Chondrocyte (in vitro differentiated cells): ENCODE measurements around the gene LAMA5. TPM values are rescaled to one million over a fixed set of nuclear protein-coding genes. Genes with fewer than 3 reads are reported as not detected.

Experiments used
- DNase-seq: peaks from one replicate; pipeline ENCODE4 v3.0.0; 2021; ENCODE audit warnings: mixed read lengths, low spot score
- H3K27ac Mint-ChIP-seq: one replicate; pipeline ENCODE4 v1.8.0; 2021; ENCODE audit warnings: mild to moderate bottlenecking, moderate library complexity, mixed read lengths; ENCODE audit not compliant: unreplicated experiment
- H3K27me3 Mint-ChIP-seq: 2 replicates; pipeline ENCODE4 v1.8.0; 2021; ENCODE audit warnings: low read depth, mixed read lengths
- H3K36me3 Mint-ChIP-seq: 2 replicates; pipeline ENCODE4 v1.8.0; 2021; ENCODE audit warnings: low read depth, mixed read lengths
- H3K4me1 Mint-ChIP-seq: 2 replicates; pipeline ENCODE4 v1.8.0; 2021; ENCODE audit warnings: low read depth, mild to moderate bottlenecking, mixed read lengths
- H3K4me3 Mint-ChIP-seq: one replicate; pipeline ENCODE4 v1.8.0; 2021; ENCODE audit warnings: mild to moderate bottlenecking, moderate library complexity, mixed read lengths; ENCODE audit not compliant: unreplicated experiment
- H3K9me3 Mint-ChIP-seq: 2 replicates; pipeline ENCODE4 v1.8.0; 2021; ENCODE audit warnings: low read depth, mixed read lengths
- total RNA-seq: library from RNA; stranded (reverse); gene quantifications from 3 replicates; pipeline ENCODE4 v1.2.1, GENCODE V29; 2021
- TF ChIP-seq, protein P1 (sequence below): fragments of 200-600 bp; sonication (generic); IDR thresholded peaks from 2 replicates; pipeline ENCODE4 v1.5.0; 2021; ENCODE audit warnings: antibody characterized with exemption, mild to moderate bottlenecking, moderate library complexity

The LAMA5 gene
- total RNA-seq, 1 donor from 2014 or later: 368 TPM

DNA sequence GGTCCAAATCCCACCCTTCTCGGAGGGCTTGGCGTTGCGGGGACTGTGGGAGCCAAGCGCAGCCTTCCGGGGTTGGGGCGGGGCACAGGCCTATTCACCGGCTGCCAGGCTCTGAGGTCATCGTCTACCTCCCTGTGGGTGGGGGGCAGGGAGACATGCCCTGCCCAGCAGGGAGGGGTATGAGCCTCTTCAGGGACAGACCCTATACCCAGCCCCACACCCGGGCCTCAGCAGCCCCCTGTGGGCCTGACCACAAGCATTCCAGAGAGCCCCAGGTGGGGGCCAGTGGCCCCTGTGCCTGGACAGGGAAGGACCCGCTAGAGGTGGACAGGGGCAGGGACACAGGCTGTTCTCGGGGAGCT, 11.6 kb downstream of the LAMA5 start:
- H3K27me3 Mint-ChIP-seq: no peaks in the 10 kb centered on the region
- TF ChIP-seq, protein P1, sequence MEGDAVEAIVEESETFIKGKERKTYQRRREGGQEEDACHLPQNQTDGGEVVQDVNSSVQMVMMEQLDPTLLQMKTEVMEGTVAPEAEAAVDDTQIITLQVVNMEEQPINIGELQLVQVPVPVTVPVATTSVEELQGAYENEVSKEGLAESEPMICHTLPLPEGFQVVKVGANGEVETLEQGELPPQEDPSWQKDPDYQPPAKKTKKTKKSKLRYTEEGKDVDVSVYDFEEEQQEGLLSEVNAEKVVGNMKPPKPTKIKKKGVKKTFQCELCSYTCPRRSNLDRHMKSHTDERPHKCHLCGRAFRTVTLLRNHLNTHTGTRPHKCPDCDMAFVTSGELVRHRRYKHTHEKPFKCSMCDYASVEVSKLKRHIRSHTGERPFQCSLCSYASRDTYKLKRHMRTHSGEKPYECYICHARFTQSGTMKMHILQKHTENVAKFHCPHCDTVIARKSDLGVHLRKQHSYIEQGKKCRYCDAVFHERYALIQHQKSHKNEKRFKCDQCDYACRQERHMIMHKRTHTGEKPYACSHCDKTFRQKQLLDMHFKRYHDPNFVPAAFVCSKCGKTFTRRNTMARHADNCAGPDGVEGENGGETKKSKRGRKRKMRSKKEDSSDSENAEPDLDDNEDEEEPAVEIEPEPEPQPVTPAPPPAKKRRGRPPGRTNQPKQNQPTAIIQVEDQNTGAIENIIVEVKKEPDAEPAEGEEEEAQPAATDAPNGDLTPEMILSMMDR: no peak
- peak overlapping the region; percentile 92 for H3K27ac Mint-ChIP-seq
- no peak for DNase-seq
- H3K9me3 Mint-ChIP-seq: no peaks in the 10 kb centered on the region
- H3K4me3 Mint-ChIP-seq: no peak overlapping the region
- peaks cover 54% of the 10 kb centered on the region for H3K4me1 Mint-ChIP-seq
- no peaks in the 10 kb centered on the region for H3K36me3 Mint-ChIP-seq

- no peak for DNase-seq
- H3K27me3 Mint-ChIP-seq: no peaks in the 10 kb centered on the region
These were observed 12.2 kb downstream of the LAMA5 start for GRCh38 chr20:62354811-62355341.

GRCh38 chr20:62354031-62354808, 12.9 kb downstream of the LAMA5 start:
- H3K27ac Mint-ChIP-seq: no peak overlapping the region
- peaks cover 53% of the 10 kb centered on the region for H3K4me1 Mint-ChIP-seq
- peaks cover 4% of the 10 kb centered on the region for H3K36me3 Mint-ChIP-seq
- no peak overlapping the region for H3K4me3 Mint-ChIP-seq
- no peaks in the 10 kb centered on the region for H3K27me3 Mint-ChIP-seq
- no peak for DNase-seq
- TF ChIP-seq, protein P1: no peak
- H3K9me3 Mint-ChIP-seq: no peaks in the 10 kb centered on the region

More at GRCh38 chr20:62354811-62355341, 12.2 kb downstream of the LAMA5 start:
- H3K36me3 Mint-ChIP-seq: peaks cover 1% of the 10 kb centered on the region
- H3K27ac Mint-ChIP-seq: no peak overlapping the region
- TF ChIP-seq, protein P1: no peak
- no peak overlapping the region for H3K4me3 Mint-ChIP-seq
- H3K4me1 Mint-ChIP-seq: peaks cover 57% of the 10 kb centered on the region
- no peaks in the 10 kb centered on the region for H3K9me3 Mint-ChIP-seq

- H3K9me3 Mint-ChIP-seq: peaks cover 3% of the 10 kb centered on the region
- H3K4me1 Mint-ChIP-seq: peaks cover 46% of the 10 kb centered on the region
- no peak for DNase-seq
- TF ChIP-seq, protein P1: no peak
- peaks cover 8% of the 10 kb centered on the region for H3K36me3 Mint-ChIP-seq
- no peak overlapping the region for H3K4me3 Mint-ChIP-seq
- no peaks in the 10 kb centered on the region for H3K27me3 Mint-ChIP-seq
- H3K27ac Mint-ChIP-seq: no peak overlapping the region
These were observed 13.7 kb downstream of the LAMA5 start for GRCh38 chr20:62353289-62354030.
